H1 (cell line): Measurements from ENCODE around the gene MARK3. TPM values are rescaled to one million over a fixed set of nuclear protein-coding genes. Genes with fewer than 3 reads are reported as not detected.
A peak's percentile ranks its signal among the peaks of the same experiment; 100 is the strongest.

ENCODE experiments used
- ATF3 ChIP-seq: IDR thresholded peaks from 2 replicates; pipeline ENCODE4 v1.6.1; 2011; ENCODE audit warnings: low read depth, mild to moderate bottlenecking, low read length; ENCODE audit not compliant: insufficient read depth
- HDAC6 ChIP-seq: IDR thresholded peaks from one replicate; pipeline ENCODE4 v1.7.1; 2012; ENCODE audit warnings: low read depth, mild to moderate bottlenecking, inconsistent platforms, low read length, moderate library complexity
- JUN ChIP-seq: IDR thresholded peaks from 2 replicates; pipeline ENCODE4 v1.6.1; 2011; ENCODE audit warnings: low read depth, mild to moderate bottlenecking, improper control_type of control experiment, low read length
- KDM4A ChIP-seq: IDR thresholded peaks from one replicate; pipeline ENCODE4 v1.7.1; 2012; ENCODE audit warnings: low read depth, mild to moderate bottlenecking, moderate library complexity, low read length, inconsistent platforms; ENCODE audit not compliant: severe bottlenecking
- NANOG ChIP-seq: IDR thresholded peaks from 2 replicates; pipeline ENCODE4 v1.6.1; 2011; ENCODE audit warnings: low read length, low read depth, mild to moderate bottlenecking, inconsistent platforms; ENCODE audit not compliant: insufficient read depth, poor library complexity, severe bottlenecking
- POLR2AphosphoS5 ChIP-seq: IDR thresholded peaks from 2 replicates; pipeline ENCODE4 v1.6.1; 2011; ENCODE audit warnings: low read depth, low read length
- polyA plus RNA-seq, 7 experiments: library from polyadenylated mRNA; depleted of rRNA in 3 of 7; stranded (reverse) in 5 of 7; unstranded in 2 of 7; fragments of >200 nt in 5 of 7; fragments of 200-250 nt in 2 of 7; gene quantifications; 1 replicate in 5 of 7; 2 replicates in 1 of 7; 4 replicates in 1 of 7; pipeline versions ENCODE4 v1.2.1 to v1.2.3, GENCODE V29; 2011 to 2013; ENCODE audit warnings: missing spikeins in 2 of 7, mixed read lengths in 2 of 7
- total RNA-seq: library from RNA; stranded (reverse); fragmentation: NEBNext Ultra II Directional; extraction: Animal tissue kit (Norgen Biotek cat#: 25700); gene quantifications from 2 replicates; pipeline ENCODE4 v1.2.1, GENCODE V29; 2021

MARK3 gene
- total and polyA plus RNA-seq, 2 of the 8 experiments (the other 6 are each of a cell fraction or from before 2014, with no cell fraction given), result 39.4 to 76.9 TPM

- TF ChIP-seq ATF3 (no peak), KDM4A (no peak), HDAC6 (no peak), NANOG (no peak), JUN (no peak), POLR2AphosphoS5 (peak; percentile 11; the same call in 1 of the 2 replicates)
Observed at GRCh38 chr14:103517721-103518421, 132.7 kb downstream of the MARK3 start (continued).
